Activated CD4-positive, CD25-positive, alpha-beta regulatory T cell treated with anti-CD3 and anti-CD28 coated beads, Interleukin-2, amount 50 U/mL, for 24 hours (primary cell): ENCODE measurements around the gene KCNJ4.
"Not testable (repeated sequence)": the region's sequence is repeated elsewhere in the genome, so short reads cannot be mapped to it uniquely, and the experiment has no call there.

Experiments used
- ATAC-seq, 2 donors: fragments of 150-1000 bp; cut with Tn5 transposase; one replicate each; pipeline ENCODE4 v1.10.0; 2021; ENCODE audit warnings: mild to moderate bottlenecking in 1 of 2, moderate library complexity in 1 of 2

Gene KCNJ4

DNA sequence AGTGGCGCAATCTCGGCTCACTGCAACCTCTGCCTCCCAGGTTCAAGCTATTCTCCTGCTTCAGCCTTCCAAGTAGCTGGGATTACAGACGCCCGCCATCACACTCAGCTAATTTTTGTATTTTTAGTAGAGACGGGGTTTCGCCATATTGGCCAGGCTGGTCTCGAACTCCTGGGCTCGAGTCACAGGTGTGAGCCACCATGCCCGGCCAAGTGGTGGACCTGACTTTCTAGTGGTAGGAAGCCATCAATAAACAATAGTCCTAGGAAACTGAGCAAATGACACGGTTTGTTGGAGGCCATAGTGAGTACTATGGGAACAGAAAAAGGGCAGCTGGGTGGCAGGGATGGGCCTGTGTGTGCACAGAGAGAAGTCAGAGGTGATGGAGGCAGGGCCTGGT lies 15.2 kb upstream of the KCNJ4 start:
- not testable (repeated sequence) for ATAC-seq

- ATAC-seq: no peak
Observed at GRCh38 chr22:38469306-38469781, 14.3 kb upstream of the KCNJ4 start.

DNA sequence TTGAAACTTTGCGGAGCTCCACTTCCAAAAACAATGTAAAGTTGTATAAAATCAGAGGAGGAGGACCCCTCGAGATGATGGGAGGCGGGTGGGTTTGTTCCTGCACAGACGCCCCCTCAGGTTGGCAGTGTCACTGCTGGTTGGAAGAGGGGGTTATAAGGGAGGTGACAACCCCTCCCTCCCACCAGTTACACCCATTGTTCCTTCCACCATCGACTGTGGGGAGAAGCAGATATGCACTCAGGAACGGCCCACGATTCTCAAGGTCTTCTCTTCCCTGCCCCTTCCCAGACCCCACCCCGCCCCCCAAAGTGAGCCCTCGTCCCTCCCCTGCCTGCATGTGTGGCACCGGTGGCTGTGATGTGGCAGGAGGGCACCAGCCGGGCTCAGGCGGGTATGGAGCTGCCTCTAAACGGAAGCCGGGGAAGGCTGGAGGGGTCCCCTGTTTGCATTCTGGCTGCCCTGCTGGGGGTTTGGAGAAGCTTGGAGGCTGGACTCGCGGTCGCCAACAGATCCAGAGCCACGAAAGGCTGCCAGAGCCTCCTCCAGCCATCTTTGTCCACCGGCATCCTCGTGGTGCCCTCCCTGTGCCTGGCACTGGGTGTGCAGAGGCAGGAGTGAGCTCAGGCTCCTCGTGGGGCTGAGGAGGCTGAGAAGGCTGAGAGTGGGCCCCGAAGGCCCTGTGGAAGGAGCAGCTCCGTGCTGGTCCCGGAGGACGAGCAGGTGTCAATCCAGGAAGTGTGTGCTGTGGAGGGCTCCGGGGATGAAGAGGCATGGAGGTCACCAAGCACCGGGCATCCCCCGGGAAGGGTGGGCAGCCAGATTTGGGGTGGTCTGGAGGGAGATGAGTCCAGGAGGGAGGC lies 13.7 kb upstream of the KCNJ4 start:
- ATAC-seq: no peak

GRCh38 chr22:38467904-38468442 lies 13.0 kb upstream of the KCNJ4 start, which contains the start of gene KDELR3:
Gene KDELR3 (plus strand): TSS chr22:38468096. CDS start chr22:38468234, 138 bp downstream.
- ATAC-seq: peak; percentile 82 to 88

GRCh38 chr22:38467438-38467903 lies 12.5 kb upstream of the KCNJ4 start:
- no peak for ATAC-seq

DNA sequence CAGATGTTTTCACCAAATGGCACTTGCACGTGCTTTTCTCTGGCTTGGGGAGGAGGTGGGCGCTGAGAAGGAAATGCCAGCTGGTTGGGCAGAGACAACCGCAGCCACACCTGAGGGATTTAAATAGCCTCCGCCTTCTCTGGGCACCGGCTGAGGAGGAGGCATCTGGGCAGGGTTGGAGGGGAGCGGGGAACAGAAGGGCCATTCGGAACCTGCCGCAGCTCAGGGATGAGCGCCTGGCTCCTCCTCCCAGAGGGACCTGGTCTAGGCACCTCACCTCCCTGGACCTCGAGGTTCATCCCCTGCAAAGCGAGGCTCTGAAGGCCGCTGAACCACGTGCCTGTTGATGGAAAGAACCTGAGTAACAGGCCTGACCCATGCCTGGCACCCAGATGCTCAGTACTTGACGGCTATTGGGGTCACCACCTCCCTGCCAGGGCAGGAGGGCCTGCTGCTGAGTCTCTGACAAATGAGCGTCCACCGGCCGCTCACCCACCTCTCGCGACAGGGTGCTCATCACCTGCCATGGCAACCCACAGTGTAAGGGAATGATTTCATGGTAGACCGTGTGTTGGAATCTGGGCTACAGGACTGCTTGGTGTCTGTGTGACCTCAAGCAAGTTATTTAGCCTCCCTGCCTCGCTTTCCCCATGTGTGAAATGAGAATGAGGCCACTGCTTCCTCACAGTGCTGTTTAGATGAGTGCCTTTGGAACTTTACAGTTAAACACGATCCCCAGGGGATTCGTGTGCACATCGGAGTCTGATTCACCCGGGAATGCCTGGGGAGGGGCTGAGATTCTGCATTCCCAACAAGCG lies 10.9 kb upstream of the KCNJ4 start:
- ATAC-seq: no peak

GRCh38 chr22:38464992-38465672 lies 10.1 kb upstream of the KCNJ4 start:
- ATAC-seq: no peak

GRCh38 chr22:38462960-38463784 lies 8.2 kb upstream of the KCNJ4 start:
- no peak for ATAC-seq

- peak; percentile 58 to 61 for ATAC-seq
Observed at GRCh38 chr22:38461414-38462081, 6.5 kb upstream of the KCNJ4 start.

DNA sequence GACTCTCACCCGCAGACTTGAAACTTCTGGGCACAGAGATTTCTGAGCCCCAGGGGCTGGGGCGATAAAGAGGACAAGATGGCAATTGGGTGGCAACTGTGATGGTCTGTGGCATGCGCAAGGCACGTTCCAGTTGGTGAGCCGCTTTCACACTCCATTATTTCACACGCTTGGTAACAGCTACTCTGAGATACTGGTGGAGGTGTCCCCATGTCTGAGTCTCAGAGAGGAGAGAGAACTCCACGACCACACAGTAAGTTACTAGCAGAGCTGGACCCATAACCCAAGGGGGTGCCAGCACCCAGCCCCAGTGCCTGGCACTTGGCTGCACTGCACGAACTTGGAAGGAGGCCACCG lies 6.0 kb upstream of the KCNJ4 start:
- ATAC-seq: peak in 1 of 2 donors; percentile 18

- no peak for ATAC-seq
Observed at GRCh38 chr22:38460426-38460840, 5.4 kb upstream of the KCNJ4 start.

GRCh38 chr22:38456841-38457699 lies 2.1 kb upstream of the KCNJ4 start:
- ATAC-seq: no peak

- ATAC-seq: no peak
Observed at GRCh38 chr22:38456272-38456835, 1.4 kb upstream of the KCNJ4 start.

- ATAC-seq: no peak
Observed at GRCh38 chr22:38455530-38456271, 702 bp upstream of the KCNJ4 start.

DNA sequence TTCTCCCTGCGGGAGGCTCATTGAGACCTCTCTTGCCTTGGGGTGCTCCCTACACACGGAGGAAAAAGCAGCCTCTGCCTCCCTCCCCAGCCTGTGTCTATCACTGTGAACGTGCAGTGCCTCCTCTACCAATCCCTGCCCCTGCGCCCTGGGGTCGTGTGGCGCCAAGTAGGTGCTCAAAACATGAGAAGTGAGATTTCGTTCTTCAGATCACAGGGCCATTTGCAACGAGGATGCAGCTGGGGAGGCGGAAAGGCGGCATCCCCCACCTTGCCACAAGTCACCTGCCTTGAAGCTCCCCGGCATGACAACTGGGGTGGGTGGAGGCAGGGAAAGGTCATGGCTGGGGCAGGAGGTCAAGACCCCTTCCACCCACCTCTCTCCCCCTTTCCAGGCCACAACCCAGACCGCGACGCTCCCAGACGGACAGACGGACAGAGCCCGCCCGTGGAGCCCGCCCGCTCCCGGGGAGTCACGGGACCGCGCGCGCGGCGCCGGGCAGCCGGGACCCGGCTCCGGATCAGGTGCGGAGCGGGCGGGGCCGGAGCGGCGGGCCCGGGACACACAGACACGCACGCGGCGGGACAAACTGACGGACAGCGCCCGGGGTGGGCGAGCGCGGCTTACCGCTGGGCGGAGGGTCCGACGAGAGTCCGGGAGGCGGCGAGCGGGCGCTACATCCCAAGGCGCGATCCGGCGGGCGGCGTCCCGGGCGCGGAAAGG lies 485 bp downstream of the KCNJ4 start:
- ATAC-seq: no peak

- ATAC-seq: no peak
Observed at GRCh38 chr22:38453996-38454352, 1.0 kb downstream of the KCNJ4 start.

DNA sequence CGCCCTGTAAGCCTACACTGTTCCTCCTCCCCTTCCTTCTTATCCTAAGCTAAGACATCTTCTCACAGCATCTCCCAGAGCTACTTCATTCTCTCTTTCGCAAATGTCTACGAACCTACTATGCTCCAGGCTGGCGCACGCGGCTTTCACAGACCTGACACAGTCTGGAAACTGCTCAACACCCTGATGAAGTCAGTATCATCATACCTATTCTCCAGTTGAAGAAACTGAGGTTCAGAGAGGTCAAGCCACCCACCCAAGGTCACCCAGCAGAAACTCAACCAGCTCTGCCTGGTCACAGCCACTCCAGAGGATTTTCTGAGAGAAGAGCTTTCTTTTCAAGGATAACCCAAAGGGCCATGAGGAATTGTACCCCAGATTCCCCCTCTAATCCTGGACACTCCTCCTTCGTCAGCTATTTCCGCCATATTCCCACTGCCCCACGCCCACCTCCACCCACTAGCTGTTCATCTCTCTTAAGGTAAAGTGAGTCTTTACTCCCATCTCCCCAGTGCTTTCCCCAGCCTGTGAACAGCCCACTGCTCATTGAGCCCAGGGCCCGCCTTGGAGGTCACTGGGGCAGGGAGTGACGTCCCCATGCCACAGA lies 1.8 kb downstream of the KCNJ4 start:
- ATAC-seq: no peak
